Measurements from ENCODE around the gene TNNC1. TPM values are rescaled to one million over a fixed set of nuclear protein-coding genes. Genes with fewer than 3 reads are reported as not detected.

TNNC1 gene
- total RNA-seq, result 9.4 TPM

DNA sequence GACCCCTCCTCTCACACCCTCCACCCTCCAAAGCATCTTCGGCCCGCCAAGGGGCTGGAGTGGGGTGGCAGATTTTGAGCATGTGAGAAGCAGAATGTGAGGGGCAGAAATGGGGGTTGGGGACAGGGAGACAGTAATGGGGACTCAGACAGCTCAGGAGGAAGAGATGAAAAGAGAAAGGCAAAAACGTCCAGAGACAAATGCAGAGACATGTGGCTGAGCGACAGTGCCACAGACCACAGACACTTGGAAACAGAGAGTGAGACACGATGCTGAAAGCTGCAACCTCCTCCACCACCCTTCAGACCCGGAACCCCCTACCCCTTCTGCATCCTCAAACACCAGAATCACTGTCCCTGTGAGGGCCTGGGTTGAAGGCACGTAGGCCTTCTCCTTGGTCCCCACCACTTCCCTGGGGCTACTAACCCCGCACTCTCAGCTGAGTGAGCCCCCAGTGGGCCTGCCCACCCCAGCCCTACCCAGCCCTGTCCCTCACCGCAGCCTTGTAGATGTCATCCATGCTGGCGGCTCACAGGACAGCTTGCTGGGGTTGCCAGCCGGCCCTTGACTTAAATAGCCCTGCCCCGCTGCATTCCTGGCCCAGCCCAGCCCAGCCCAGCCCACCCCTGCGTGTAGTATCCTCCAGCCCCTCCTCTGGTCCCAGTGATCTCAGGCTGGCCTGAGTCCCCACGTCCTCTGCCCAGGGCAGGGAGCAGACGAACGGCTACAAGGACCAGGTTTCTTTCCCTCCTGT, at the start of gene TNNC1:
Gene TNNC1, minus strand, starts transcription at position 546 of the 754 bp plus-strand sequence. Its CDS starts 26 bp downstream, at position 520.
- DNase-seq (ENCODE audit: low spot score), result no peak

- no peak for DNase-seq (ENCODE audit: low spot score)
Measured at GRCh38 chr3:52502808-52503350, 49.0 kb upstream of the TNNC1 start.

DNA sequence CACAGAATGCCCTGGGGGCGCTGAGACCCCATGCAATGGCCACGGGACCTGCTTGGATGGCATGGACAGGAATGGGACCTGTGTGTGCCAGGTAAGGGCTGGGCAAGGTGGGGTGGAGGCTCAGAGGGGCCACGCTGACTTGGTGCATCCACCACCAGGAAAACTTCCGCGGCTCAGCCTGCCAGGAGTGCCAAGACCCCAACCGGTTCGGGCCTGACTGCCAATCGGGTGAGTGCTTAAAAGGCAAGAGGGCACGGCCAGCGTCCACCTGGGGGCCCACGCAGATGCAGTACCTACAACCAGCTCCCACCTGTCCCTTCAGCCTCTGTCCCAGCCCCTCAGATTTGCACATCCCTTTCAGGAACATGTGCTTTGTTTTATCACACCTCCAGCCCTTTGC, 48.2 kb upstream of the TNNC1 start:
- no peak for DNase-seq (ENCODE audit: low spot score)

GRCh38 chr3:52501046-52501445, 47.2 kb upstream of the TNNC1 start:
- no peak for DNase-seq (ENCODE audit: low spot score)

DNA sequence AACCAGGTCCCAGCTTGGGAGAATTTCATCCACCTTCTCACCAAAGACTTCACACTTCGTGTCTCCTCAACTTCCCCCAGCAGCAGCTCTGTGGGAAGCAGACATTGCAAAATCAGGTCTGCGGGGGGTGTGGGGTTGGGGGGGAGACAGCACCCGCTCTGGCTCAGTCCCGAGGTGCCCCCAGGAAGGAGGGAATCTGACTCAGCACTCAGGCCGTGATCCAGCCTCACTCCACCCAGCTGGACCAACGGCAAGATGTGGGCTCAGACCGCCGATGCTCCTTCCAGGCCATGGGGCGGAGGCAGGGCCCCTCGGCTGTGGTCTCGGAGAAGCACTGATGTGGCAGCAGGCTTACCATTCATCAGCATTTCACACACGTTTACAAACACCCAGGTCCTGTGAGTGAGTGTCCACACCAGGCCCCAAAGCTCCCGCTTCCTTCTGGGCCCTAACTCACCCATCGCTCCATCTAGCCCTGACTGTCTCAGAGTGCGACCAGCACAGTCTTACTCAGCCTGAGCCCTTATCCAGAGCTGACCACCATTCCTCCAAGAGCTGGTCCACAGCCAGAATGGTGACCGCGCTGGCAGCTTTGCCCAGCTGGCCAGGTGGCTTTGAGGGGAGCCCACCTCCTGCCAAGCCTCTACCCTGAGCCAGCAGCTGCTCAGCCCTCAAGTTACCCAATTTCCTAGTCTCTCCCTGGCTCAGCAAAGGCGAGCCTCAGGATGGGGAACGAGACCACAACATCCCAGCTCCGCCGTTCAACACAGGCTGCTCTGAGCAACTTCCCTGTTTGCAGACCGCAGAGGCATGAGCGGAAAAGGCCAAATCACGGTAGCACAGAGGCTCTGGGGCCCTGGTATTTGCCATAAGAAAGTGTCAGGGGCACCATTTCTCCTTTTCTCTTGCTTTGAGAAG, 44.6 kb upstream of the TNNC1 start:
- no peak for DNase-seq (ENCODE audit: low spot score)

DNA sequence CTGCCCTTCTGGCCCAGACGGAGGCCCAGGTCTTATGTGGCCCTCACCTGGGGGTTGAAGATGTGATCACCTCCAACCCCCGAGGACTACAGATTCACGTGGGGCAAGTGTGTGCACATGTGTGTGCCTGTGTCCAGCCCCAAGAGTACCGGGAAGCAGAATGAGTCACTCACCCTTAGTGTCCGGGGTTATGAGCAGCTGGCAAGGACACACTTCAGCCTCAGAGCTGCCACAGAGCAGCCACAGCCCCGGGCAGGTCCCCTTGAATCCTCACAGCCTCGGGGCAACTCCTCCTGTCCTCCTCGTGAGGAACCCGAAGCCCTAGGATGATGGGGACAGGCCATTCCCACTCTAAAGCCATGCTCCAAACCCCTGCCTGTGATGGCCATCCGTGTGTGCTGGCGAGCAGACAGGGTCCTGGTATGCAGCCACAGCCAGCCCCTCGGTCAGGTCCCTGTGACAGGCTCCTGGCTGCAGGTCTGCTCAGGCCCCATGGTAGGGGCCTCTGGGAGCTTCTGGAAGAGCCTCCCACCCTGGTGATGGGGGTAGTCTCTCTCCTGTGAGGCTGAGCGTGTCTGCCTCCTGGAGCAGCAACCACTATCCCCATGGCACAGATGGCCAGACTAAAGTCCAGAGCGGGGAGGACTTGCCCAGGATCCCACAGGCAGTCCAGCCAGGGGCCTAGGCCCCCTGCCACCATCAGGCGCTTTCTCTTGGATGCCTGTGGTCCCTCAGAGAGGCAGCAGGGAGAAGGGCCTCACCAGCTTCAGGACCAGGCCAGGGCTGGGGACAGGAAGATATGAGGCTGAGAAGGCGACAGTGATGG, 42.1 kb upstream of the TNNC1 start:
- DNase-seq (ENCODE audit: low spot score), result no peak

DNA sequence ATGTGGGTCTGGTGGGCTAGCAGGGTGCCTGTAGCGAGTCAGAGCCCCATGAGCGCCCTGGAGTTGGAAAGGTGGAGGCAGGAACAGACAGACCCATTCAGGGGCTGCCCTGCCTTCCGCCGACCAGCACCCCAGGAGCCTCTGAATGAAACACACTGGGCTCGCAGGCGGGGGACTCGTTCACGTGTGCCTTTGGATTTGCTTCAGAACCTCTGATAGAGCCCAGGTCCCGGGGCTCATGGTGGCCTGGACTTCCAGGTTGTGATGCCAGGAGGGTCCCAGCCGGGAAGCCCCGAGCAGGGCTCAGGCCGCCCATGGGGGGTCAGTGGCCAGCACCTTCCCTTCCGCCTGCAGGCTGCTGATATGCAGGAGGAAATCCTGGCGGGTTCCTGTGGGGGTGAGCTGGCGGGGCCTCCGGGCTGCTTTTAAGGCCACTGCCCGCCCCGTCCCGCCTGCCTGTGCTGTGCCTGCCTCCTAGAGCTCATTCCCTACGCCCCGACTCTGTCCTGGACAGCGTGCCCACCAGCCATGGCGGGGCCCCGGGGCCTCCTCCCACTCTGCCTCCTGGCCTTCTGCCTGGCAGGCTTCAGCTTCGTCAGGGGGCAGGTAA, 41.1 kb upstream of the TNNC1 start, which contains the start of gene STAB1:
Gene STAB1, plus strand, starts transcription at position 453 of the 610 bp plus-strand sequence. Its CDS starts 76 bp downstream, at position 529.
- DNase-seq (ENCODE audit: low spot score), result peak; percentile 64

DNA sequence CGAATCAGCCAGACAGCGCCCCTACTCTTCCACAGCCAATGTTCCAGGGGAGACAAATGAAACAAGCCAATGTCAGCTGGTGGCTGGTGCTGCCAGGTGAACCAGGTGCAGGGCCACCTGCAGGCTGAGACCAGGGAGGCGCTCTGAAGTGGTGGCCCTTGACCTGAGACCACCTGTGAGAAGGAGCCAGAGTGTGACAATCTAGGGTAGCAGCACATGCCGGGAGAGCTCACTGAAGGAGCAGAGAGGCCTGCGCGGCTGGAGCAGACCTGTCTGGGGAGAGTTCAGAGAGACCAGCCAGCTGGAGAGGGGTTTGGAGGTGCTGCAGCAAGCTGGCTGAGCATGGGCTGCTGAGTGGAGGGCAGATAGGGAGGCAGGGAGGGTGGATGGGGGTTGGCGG, 40.6 kb upstream of the TNNC1 start:
- no peak for DNase-seq (ENCODE audit: low spot score)

GRCh38 chr3:52493232-52494017, 39.6 kb upstream of the TNNC1 start:
- no peak for DNase-seq (ENCODE audit: low spot score)

GRCh38 chr3:52492059-52492458, 38.2 kb upstream of the TNNC1 start:
- no peak for DNase-seq (ENCODE audit: low spot score)

- no peak for DNase-seq (ENCODE audit: low spot score)
Measured at GRCh38 chr3:52490939-52491526, 37.2 kb upstream of the TNNC1 start.

DNA sequence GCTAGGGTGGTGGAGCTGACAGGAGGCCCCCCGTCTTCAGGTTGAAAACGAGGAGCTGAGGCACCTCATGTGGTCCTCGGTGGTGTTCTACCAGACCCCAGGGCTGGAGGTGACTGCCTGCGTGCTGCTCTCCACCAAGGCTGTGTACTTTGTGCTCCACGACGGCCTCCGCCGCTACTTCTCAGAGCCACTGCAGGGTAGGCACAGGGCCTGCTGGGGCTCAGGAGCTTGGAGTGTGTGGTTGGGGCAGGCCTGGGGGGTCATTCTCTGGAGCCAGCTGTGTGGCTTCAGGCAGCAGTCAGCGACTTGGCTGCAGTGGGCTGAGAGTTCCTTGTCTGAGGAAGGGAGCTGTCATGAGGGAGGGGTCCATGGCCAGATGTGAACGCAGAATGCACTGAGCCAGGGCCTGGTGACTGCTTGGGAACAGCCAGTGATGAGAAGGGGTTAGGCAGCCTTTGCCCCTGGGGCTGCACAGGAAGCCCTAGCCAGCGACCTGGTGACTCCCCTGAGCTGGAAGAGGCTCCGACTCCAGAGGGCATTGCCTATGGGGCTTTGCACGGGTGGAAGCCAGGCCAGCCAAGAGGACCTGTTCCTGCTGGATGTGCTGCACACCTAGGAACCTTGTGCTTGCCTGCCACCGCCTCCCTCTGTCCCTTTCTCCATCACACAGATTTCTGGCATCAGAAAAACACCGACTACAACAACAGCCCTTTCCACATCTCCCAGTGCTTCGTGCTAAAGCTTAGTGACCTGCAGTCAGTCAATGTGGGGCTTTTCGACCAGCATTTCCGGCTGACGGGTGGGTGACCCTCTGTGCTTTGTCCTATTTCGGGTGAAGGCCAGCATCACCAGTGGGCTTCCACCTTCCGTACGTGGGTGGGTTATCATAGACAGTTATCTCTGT, 36.4 kb upstream of the TNNC1 start:
- no peak for DNase-seq (ENCODE audit: low spot score)

- DNase-seq (ENCODE audit: low spot score), result no peak
Measured at GRCh38 chr3:52489453-52489852, 35.6 kb upstream of the TNNC1 start.

GRCh38 chr3:52488746-52489145, 34.9 kb upstream of the TNNC1 start:
- no peak for DNase-seq (ENCODE audit: low spot score)

GRCh38 chr3:52487788-52488691, 34.2 kb upstream of the TNNC1 start:
- no peak for DNase-seq (ENCODE audit: low spot score)

DNA sequence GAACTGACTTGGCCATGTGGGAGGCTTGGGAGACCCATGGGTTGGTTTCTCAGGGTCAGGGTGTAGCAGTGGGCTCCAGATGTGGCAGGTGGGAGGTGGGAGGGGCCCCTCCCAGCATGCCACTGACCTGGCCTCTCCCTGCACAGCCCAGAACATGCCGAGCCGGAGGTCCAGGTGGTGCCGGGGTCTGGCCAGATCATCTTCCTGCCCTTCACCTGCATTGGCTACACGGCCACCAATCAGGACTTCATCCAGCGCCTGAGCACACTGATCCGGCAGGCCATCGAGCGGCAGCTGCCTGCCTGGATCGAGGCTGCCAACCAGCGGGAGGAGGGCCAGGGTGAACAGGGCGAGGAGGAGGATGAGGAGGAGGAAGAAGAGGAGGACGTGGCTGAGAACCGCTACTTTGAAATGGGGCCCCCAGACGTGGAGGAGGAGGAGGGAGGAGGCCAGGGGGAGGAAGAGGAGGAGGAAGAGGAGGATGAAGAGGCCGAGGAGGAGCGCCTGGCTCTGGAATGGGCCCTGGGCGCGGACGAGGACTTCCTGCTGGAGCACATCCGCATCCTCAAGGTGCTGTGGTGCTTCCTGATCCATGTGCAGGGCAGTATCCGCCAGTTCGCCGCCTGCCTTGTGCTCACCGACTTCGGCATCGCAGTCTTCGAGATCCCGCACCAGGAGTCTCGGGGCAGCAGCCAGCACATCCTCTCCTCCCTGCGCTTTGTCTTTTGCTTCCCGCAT, 33.4 kb upstream of the TNNC1 start:
- no peak for DNase-seq (ENCODE audit: low spot score)
